ENCODE measurements around the gene C6orf141.

The C6orf141 gene
- long read RNA-seq, donor 1 = 0 reads
- long read RNA-seq, donor 2 = 0 reads
- long read RNA-seq, donor 3 = 0 reads
- long read RNA-seq, donor 4 = 0 reads
- long read RNA-seq, donor 5 = 0 reads
- long read RNA-seq, donor 6 = 0 reads
- long read RNA-seq, donor 7 = 0 reads
- long read RNA-seq, donor 8 = 0 reads

- peak; percentile 69 for DNase-seq
These were observed at the start of gene C6orf141 for GRCh38 chr6:49550492-49551077. Gene C6orf141 (plus strand): TSS chr6:49550668. CDS start chr6:49550793, 125 bp downstream.

- DNase-seq = no peak
These were observed 45.8 kb upstream of the C6orf141 start for GRCh38 chr6:49504666-49505065.

- no peak for DNase-seq
These were observed 43.8 kb upstream of the C6orf141 start for GRCh38 chr6:49506569-49507111.

GRCh38 chr6:49509342-49509741 is 41.1 kb upstream of the C6orf141 start:
- DNase-seq = no peak

- no peak for DNase-seq
These were observed 37.1 kb upstream of the C6orf141 start for GRCh38 chr6:49513153-49513989.

- no peak for DNase-seq
These were observed 35.6 kb upstream of the C6orf141 start for GRCh38 chr6:49514571-49515484.

GRCh38 chr6:49515485-49516146 is 34.9 kb upstream of the C6orf141 start:
- DNase-seq = no peak

- no peak for DNase-seq
These were observed 34.3 kb upstream of the C6orf141 start for GRCh38 chr6:49516147-49516505.

GRCh38 chr6:49517919-49518318 is 32.5 kb upstream of the C6orf141 start:
- DNase-seq = no peak

GRCh38 chr6:49519660-49520059 is 30.8 kb upstream of the C6orf141 start:
- DNase-seq = no peak

GRCh38 chr6:49522710-49523593 is 27.5 kb upstream of the C6orf141 start:
- DNase-seq = no peak

- DNase-seq = no peak
These were observed 26.6 kb upstream of the C6orf141 start for GRCh38 chr6:49523901-49524300.

- DNase-seq = no peak
These were observed 25.9 kb upstream of the C6orf141 start for GRCh38 chr6:49524541-49524940.

- no peak for DNase-seq
These were observed 23.9 kb upstream of the C6orf141 start for GRCh38 chr6:49526598-49526997.

- no peak for DNase-seq
These were observed 23.1 kb upstream of the C6orf141 start for GRCh38 chr6:49527320-49527719.

GRCh38 chr6:49528571-49528970 is 21.9 kb upstream of the C6orf141 start:
- no peak for DNase-seq

GRCh38 chr6:49530141-49530776 is 20.2 kb upstream of the C6orf141 start:
- DNase-seq = no peak

GRCh38 chr6:49531774-49532569 is 18.5 kb upstream of the C6orf141 start:
- DNase-seq = peak; percentile 11

GRCh38 chr6:49535795-49536194 is 14.7 kb upstream of the C6orf141 start:
- DNase-seq = no peak

Measured in right kidney (tissue), 9 donors.